ENCODE data around the gene RFC4.

Gene RFC4

GRCh38 chr3:186751480-186751879, 54.8 kb downstream of the RFC4 start:
- Histone ChIP-seq H3K27ac (ENCODE audit: low read length) (no peak overlapping the region), H4K20me1 (ENCODE audit: insufficient read depth, low read length) (no peaks in the 10 kb centered on the region), H3K4me1 (ENCODE audit: insufficient read depth, low read length) (no peaks in the 10 kb centered on the region), H2AFZ (ENCODE audit: low read depth, low read length) (no peak overlapping the region), H3K4me2 (ENCODE audit: insufficient read depth, low read length) (no peak overlapping the region), H3K9ac (ENCODE audit: low read depth, low read length) (no peak overlapping the region), H3K9me3 (ENCODE audit: insufficient read depth, low read length, severe bottlenecking) (no peaks in the 10 kb centered on the region), H3K79me2 (ENCODE audit: insufficient read depth, low read length) (no peaks in the 10 kb centered on the region), H3K4me3 (ENCODE audit: low read depth in 1 of 2, low read length in 2 of 2) (no peak overlapping the region), H3K36me3 (ENCODE audit: insufficient read depth, low read length) (no peaks in the 10 kb centered on the region), H3K27me3 (ENCODE audit: insufficient read depth, low read length, poor library complexity) (peaks cover 9% of the 10 kb centered on the region)
- no peak for DNase-seq
- TF ChIP-seq CTCF (IDR thresholded peaks at IDR 0.05; ENCODE audit: borderline replicate concordance, extremely low read depth, low read length, poor library complexity, severe bottlenecking) (no peak), EZH2 (IDR thresholded peaks at IDR 0.05; ENCODE audit: borderline replicate concordance, low read depth, low read length, severe bottlenecking) (no peak)
- no peak for ATAC-seq (ENCODE audit: insufficient read depth, low read depth)

GRCh38 chr3:186750316-186750715, 56.0 kb downstream of the RFC4 start:
- Histone ChIP-seq H3K9me3 (ENCODE audit: insufficient read depth, low read length, severe bottlenecking) (no peaks in the 10 kb centered on the region), H2AFZ (ENCODE audit: low read depth, low read length) (no peak overlapping the region), H3K27ac (ENCODE audit: low read length) (no peak overlapping the region), H3K79me2 (ENCODE audit: insufficient read depth, low read length) (no peaks in the 10 kb centered on the region), H4K20me1 (ENCODE audit: insufficient read depth, low read length) (no peaks in the 10 kb centered on the region), H3K36me3 (ENCODE audit: insufficient read depth, low read length) (no peaks in the 10 kb centered on the region), H3K27me3 (ENCODE audit: insufficient read depth, low read length, poor library complexity) (peaks cover 3% of the 10 kb centered on the region), H3K9ac (ENCODE audit: low read depth, low read length) (no peak overlapping the region), H3K4me3 (ENCODE audit: low read depth in 1 of 2, low read length in 2 of 2) (no peak overlapping the region), H3K4me1 (ENCODE audit: insufficient read depth, low read length) (no peaks in the 10 kb centered on the region), H3K4me2 (ENCODE audit: insufficient read depth, low read length) (no peak overlapping the region)
- TF ChIP-seq CTCF (IDR thresholded peaks at IDR 0.05; ENCODE audit: borderline replicate concordance, extremely low read depth, low read length, poor library complexity, severe bottlenecking) (no peak), EZH2 (IDR thresholded peaks at IDR 0.05; ENCODE audit: borderline replicate concordance, low read depth, low read length, severe bottlenecking) (no peak)
- DNase-seq (no peak), ATAC-seq (ENCODE audit: insufficient read depth, low read depth) (no peak)

GRCh38 chr3:186746008-186746407, 60.3 kb downstream of the RFC4 start:
- Histone ChIP-seq H3K27me3 (ENCODE audit: insufficient read depth, low read length, poor library complexity) (peaks cover 5% of the 10 kb centered on the region), H4K20me1 (ENCODE audit: insufficient read depth, low read length) (no peaks in the 10 kb centered on the region), H3K79me2 (ENCODE audit: insufficient read depth, low read length) (no peaks in the 10 kb centered on the region), H3K27ac (ENCODE audit: low read length) (no peak overlapping the region), H3K36me3 (ENCODE audit: insufficient read depth, low read length) (no peaks in the 10 kb centered on the region), H3K4me2 (ENCODE audit: insufficient read depth, low read length) (no peak overlapping the region), H3K4me3 (ENCODE audit: low read depth in 1 of 2, low read length in 2 of 2) (no peak overlapping the region), H3K4me1 (ENCODE audit: insufficient read depth, low read length) (no peaks in the 10 kb centered on the region), H3K9ac (ENCODE audit: low read depth, low read length) (no peak overlapping the region), H2AFZ (ENCODE audit: low read depth, low read length) (no peak overlapping the region), H3K9me3 (ENCODE audit: insufficient read depth, low read length, severe bottlenecking) (no peaks in the 10 kb centered on the region)
- ATAC-seq (ENCODE audit: insufficient read depth, low read depth) (0 out of 3 replicates have a peak, but pooled peaks have one; percentile 39), DNase-seq (peak; percentile 12)
- TF ChIP-seq CTCF (IDR thresholded peaks at IDR 0.05; ENCODE audit: borderline replicate concordance, extremely low read depth, low read length, poor library complexity, severe bottlenecking) = no peak
- no peak for TF ChIP-seq EZH2 (IDR thresholded peaks at IDR 0.05; ENCODE audit: borderline replicate concordance, low read depth, low read length, severe bottlenecking)

- Histone ChIP-seq H3K4me2 (ENCODE audit: insufficient read depth, low read length) (no peak overlapping the region), H3K4me1 (ENCODE audit: insufficient read depth, low read length) (no peaks in the 10 kb centered on the region)
- ATAC-seq (ENCODE audit: insufficient read depth, low read depth) = no peak
Observed at GRCh38 chr3:186743666-186744065, 62.6 kb downstream of the RFC4 start.

More at GRCh38 chr3:186743666-186744065, 62.6 kb downstream of the RFC4 start:
- Histone ChIP-seq H3K27me3 (ENCODE audit: insufficient read depth, low read length, poor library complexity) (peaks cover 5% of the 10 kb centered on the region), H3K4me3 (ENCODE audit: low read depth in 1 of 2, low read length in 2 of 2) (no peak overlapping the region), H2AFZ (ENCODE audit: low read depth, low read length) (no peak overlapping the region), H3K27ac (ENCODE audit: low read length) (no peak overlapping the region), H3K36me3 (ENCODE audit: insufficient read depth, low read length) (no peaks in the 10 kb centered on the region), H3K9me3 (ENCODE audit: insufficient read depth, low read length, severe bottlenecking) (no peaks in the 10 kb centered on the region), H3K9ac (ENCODE audit: low read depth, low read length) (no peak overlapping the region), H4K20me1 (ENCODE audit: insufficient read depth, low read length) (no peaks in the 10 kb centered on the region), H3K79me2 (ENCODE audit: insufficient read depth, low read length) (no peaks in the 10 kb centered on the region)
- no peak for TF ChIP-seq CTCF (IDR thresholded peaks at IDR 0.05; ENCODE audit: borderline replicate concordance, extremely low read depth, low read length, poor library complexity, severe bottlenecking)
- TF ChIP-seq EZH2 (IDR thresholded peaks at IDR 0.05; ENCODE audit: borderline replicate concordance, low read depth, low read length, severe bottlenecking) = no peak
- DNase-seq = no peak

Measured in DND-41 (cell line).